ENCODE measurements around the gene ARHGAP12. TPM values are rescaled to one million over a fixed set of nuclear protein-coding genes. Genes with fewer than 3 reads are reported as not detected.

The ARHGAP12 gene
- total RNA-seq, 1 experiment from 2014 or later, result 62.3 TPM

DNA sequence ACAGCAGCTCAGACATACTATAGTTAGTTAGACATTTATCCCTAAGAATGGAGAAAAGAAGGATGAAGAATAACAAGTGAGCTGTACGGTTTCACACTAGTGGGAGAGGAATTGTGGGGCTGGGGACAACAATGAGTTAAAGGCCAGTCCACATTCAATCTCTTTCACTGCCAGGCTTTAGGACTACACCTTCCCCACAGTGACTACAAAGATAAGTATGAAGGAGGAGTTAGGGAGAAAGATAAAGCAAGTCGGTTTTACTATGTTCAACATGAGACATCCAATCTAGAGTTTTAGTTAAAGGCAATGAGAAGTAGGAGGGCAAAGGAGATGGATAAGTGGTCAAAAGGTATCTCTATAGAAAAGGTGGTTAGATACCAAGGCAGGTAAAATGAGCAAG lies 16.3 kb downstream of the ARHGAP12 start:
- no peaks in the 10 kb centered on the region for H3K27me3 Mint-ChIP-seq (ENCODE audit: insufficient read depth, unreplicated experiment)
- H3K36me3 ChIP-seq (ENCODE audit: control insufficient read depth, insufficient read depth, low read length), result no peaks in the 10 kb centered on the region; the same call in 1 of the 2 replicates
- ChIA-PET POLR2A (interaction anchor here (0.6 to 1.0 kb wide), 2 partner anchors 17 to 30 kb away, joined by 4 to 7 read pairs; no protein-coding TSS in a partner anchor), CTCF (interaction anchor here (1.4 kb wide), 1 partner anchor 50 kb away, joined by 4 read pairs; no protein-coding TSS in a partner anchor)
- peaks cover 29% of the 10 kb centered on the region for H3K36me3 Mint-ChIP-seq (ENCODE audit: insufficient read depth, unreplicated experiment)
- TF ChIP-seq, protein P1, sequence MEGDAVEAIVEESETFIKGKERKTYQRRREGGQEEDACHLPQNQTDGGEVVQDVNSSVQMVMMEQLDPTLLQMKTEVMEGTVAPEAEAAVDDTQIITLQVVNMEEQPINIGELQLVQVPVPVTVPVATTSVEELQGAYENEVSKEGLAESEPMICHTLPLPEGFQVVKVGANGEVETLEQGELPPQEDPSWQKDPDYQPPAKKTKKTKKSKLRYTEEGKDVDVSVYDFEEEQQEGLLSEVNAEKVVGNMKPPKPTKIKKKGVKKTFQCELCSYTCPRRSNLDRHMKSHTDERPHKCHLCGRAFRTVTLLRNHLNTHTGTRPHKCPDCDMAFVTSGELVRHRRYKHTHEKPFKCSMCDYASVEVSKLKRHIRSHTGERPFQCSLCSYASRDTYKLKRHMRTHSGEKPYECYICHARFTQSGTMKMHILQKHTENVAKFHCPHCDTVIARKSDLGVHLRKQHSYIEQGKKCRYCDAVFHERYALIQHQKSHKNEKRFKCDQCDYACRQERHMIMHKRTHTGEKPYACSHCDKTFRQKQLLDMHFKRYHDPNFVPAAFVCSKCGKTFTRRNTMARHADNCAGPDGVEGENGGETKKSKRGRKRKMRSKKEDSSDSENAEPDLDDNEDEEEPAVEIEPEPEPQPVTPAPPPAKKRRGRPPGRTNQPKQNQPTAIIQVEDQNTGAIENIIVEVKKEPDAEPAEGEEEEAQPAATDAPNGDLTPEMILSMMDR (IDR thresholded peaks at IDR 0.05; ENCODE audit: insufficient read depth in 1 of 2, low read depth in 1 of 2, low read length in 1 of 2, severe bottlenecking in 1 of 2, unreplicated experiment in 1 of 2), result no peak
- BruUV-seq (replicated peaks), result no TSS peak
- H3K4me1 Mint-ChIP-seq (ENCODE audit: low read depth, unreplicated experiment), result peaks cover 29% of the 10 kb centered on the region
- H3K27ac Mint-ChIP-seq (ENCODE audit: unreplicated experiment), result peak overlapping the region; percentile 24
- peaks cover 34% of the 10 kb centered on the region for H3K4me1 ChIP-seq
- H3K4me3 Mint-ChIP-seq (ENCODE audit: unreplicated experiment), result peak overlapping the region; percentile 46
- no peaks in the 10 kb centered on the region for H3K9me3 ChIP-seq
- intact Hi-C loops (cut with micrococcal nuclease; ENCODE audit: unreplicated experiment), result no loop called here
- H3K9me3 Mint-ChIP-seq (ENCODE audit: unreplicated experiment), result no peaks in the 10 kb centered on the region
- H3K4me3 ChIP-seq (ENCODE audit: low read depth, low read length), result no peak overlapping the region
- no peak for DNase-seq
- H3K27me3 ChIP-seq (replicated peaks; ENCODE audit: control insufficient read depth, insufficient read depth, low read length), result no peaks in the 10 kb centered on the region

DNA sequence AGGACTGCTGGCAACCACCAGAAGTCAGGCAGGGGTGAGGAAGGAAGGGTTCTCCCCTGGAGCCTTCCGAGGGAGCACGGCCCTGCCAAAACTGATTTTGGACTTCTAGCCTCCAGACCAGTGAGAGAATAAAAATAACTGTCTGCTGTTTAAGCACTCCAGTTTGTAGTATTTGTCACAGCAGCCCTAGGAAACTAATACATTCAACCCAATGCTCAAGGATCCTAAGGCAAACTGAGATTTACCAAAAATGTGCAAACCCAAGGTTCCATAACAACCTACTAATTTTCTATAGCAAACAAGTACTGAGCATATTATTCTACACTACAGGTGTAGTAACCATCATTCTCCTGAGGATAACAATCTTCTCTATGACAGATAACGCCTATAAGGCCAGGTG lies 18.6 kb downstream of the ARHGAP12 start:
- Histone ChIP-seq H3K36me3 (ENCODE audit: control insufficient read depth, insufficient read depth, low read length) (no peaks in the 10 kb centered on the region; the same call in 1 of the 2 replicates), H3K27me3 (replicated peaks; ENCODE audit: control insufficient read depth, insufficient read depth, low read length) (no peaks in the 10 kb centered on the region), H3K4me1 (peaks cover 34% of the 10 kb centered on the region), H3K9me3 (no peaks in the 10 kb centered on the region), H3K4me3 (ENCODE audit: low read depth, low read length) (no peak overlapping the region)
- H3K4me3 Mint-ChIP-seq (ENCODE audit: unreplicated experiment), result no peak overlapping the region
- no peak for DNase-seq
- peaks cover 23% of the 10 kb centered on the region for H3K4me1 Mint-ChIP-seq (ENCODE audit: low read depth, unreplicated experiment)
- H3K27me3 Mint-ChIP-seq (ENCODE audit: insufficient read depth, unreplicated experiment), result no peaks in the 10 kb centered on the region
- BruUV-seq (replicated peaks), result no TSS peak
- H3K27ac Mint-ChIP-seq (ENCODE audit: unreplicated experiment), result no peak overlapping the region
- peaks cover 46% of the 10 kb centered on the region for H3K36me3 Mint-ChIP-seq (ENCODE audit: insufficient read depth, unreplicated experiment)
- intact Hi-C loops (cut with micrococcal nuclease; ENCODE audit: unreplicated experiment), result no loop called here
- H3K9me3 Mint-ChIP-seq (ENCODE audit: unreplicated experiment), result no peaks in the 10 kb centered on the region
- TF ChIP-seq, protein P1 (IDR thresholded peaks at IDR 0.05; ENCODE audit: insufficient read depth in 1 of 2, low read depth in 1 of 2, low read length in 1 of 2, severe bottlenecking in 1 of 2, unreplicated experiment in 1 of 2), result no peak
- ChIA-PET CTCF (no interaction called here), POLR2A (interaction anchor here (0.6 kb wide), 1 partner anchor 536 kb away, joined by 3 read pairs; the partner anchor contains the start of gene CCDC7)

DNA sequence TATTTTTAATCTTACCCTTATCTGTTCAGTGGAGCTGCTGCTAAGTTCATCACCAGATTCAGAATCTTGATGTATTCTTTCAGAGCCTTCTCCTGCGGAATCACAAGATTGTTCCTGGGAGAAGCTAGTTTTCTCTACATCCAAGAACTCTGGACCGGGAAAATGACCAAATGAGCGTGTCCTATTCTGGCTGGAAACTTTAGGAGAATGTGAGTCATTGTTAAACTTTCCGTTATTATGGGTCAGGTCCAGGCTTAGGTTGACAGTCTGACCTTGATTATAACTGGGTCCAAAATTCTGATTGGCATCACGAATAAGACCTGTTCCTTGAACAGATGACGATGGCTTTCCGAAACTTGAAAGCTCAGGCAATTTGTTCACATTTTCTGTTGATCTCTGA lies 20.5 kb downstream of the ARHGAP12 start:
- no peaks in the 10 kb centered on the region for H3K27me3 Mint-ChIP-seq (ENCODE audit: insufficient read depth, unreplicated experiment)
- ChIA-PET POLR2A (interaction anchor here (0.7 kb wide), 1 partner anchor 20 kb away, joined by 3 read pairs; the partner anchor contains the start of gene ARHGAP12), CTCF (interaction anchor here (0.6 kb wide), 1 partner anchor 62 kb away, joined by 4 read pairs; no protein-coding TSS in a partner anchor)
- Histone ChIP-seq H3K27me3 (replicated peaks; ENCODE audit: control insufficient read depth, insufficient read depth, low read length) (no peaks in the 10 kb centered on the region), H3K4me1 (peaks cover 18% of the 10 kb centered on the region), H3K9me3 (no peaks in the 10 kb centered on the region), H3K4me3 (ENCODE audit: low read depth, low read length) (no peak overlapping the region), H3K36me3 (ENCODE audit: control insufficient read depth, insufficient read depth, low read length) (no peaks in the 10 kb centered on the region; the same call in 1 of the 2 replicates)
- no peaks in the 10 kb centered on the region for H3K9me3 Mint-ChIP-seq (ENCODE audit: unreplicated experiment)
- intact Hi-C loops (cut with micrococcal nuclease; ENCODE audit: unreplicated experiment), result no loop called here
- TF ChIP-seq, protein P1 (IDR thresholded peaks at IDR 0.05; ENCODE audit: insufficient read depth in 1 of 2, low read depth in 1 of 2, low read length in 1 of 2, severe bottlenecking in 1 of 2, unreplicated experiment in 1 of 2), result no peak
- TSS peak; percentile 58 for BruUV-seq (replicated peaks)
- DNase-seq, result no peak
- H3K27ac Mint-ChIP-seq (ENCODE audit: unreplicated experiment), result no peak overlapping the region
- peaks cover 16% of the 10 kb centered on the region for H3K4me1 Mint-ChIP-seq (ENCODE audit: low read depth, unreplicated experiment)
- H3K36me3 Mint-ChIP-seq (ENCODE audit: insufficient read depth, unreplicated experiment), result peaks cover 43% of the 10 kb centered on the region
- no peak overlapping the region for H3K4me3 Mint-ChIP-seq (ENCODE audit: unreplicated experiment)

Data from Caco-2 (cell line).